ENCODE measurements around the gene TOX4.

The TOX4 gene

DNA sequence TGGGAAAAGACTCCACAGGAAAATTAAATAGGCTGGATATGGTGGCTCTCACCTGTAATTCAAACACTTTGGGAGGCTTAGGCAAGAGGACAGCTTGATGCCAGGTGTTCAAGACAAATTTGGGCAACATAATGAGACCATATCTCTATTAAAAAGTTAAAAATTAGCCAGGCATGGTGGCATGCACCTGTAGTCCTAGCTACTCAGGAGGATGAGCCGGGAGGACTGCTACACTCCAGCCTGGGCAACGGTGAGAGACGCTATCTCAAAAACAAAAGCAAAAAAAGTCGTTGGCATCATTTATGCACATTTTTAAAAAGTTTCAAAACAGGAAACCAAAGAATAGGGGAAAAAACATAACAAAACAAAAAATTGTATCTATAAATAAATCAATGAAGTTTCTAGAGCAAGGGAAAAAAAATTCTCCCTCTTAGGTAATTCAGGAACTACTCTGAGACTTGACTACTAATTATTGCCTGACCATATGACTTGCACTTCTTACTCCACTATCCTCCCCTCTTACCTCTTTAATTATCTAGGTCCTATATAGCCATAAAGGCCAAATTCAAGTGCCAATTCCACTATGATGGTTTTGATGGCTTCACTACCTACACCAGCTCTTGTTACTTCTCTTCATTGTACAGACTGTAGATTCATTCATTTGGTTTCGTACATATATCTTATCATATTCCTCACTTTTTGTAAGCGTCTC, 32.6 kb downstream of the TOX4 start:
- H3K27me3 ChIP-seq (ENCODE audit: control insufficient read depth, insufficient read depth, low read length) = no peaks in the 10 kb centered on the region
- no peaks in the 10 kb centered on the region for H3K9me3 ChIP-seq (ENCODE audit: control insufficient read depth, low read length)
- peaks cover 9% of the 10 kb centered on the region for H3K4me1 ChIP-seq (ENCODE audit: control insufficient read depth, insufficient read depth, low read length)
- H3K4me3 ChIP-seq (ENCODE audit: low read length) = no peak overlapping the region
- peak overlapping the region; percentile 82 for H3K9ac ChIP-seq (ENCODE audit: low read length)
- no peaks in the 10 kb centered on the region for H3K36me3 ChIP-seq (ENCODE audit: control insufficient read depth, insufficient read depth, low read length)

DNA sequence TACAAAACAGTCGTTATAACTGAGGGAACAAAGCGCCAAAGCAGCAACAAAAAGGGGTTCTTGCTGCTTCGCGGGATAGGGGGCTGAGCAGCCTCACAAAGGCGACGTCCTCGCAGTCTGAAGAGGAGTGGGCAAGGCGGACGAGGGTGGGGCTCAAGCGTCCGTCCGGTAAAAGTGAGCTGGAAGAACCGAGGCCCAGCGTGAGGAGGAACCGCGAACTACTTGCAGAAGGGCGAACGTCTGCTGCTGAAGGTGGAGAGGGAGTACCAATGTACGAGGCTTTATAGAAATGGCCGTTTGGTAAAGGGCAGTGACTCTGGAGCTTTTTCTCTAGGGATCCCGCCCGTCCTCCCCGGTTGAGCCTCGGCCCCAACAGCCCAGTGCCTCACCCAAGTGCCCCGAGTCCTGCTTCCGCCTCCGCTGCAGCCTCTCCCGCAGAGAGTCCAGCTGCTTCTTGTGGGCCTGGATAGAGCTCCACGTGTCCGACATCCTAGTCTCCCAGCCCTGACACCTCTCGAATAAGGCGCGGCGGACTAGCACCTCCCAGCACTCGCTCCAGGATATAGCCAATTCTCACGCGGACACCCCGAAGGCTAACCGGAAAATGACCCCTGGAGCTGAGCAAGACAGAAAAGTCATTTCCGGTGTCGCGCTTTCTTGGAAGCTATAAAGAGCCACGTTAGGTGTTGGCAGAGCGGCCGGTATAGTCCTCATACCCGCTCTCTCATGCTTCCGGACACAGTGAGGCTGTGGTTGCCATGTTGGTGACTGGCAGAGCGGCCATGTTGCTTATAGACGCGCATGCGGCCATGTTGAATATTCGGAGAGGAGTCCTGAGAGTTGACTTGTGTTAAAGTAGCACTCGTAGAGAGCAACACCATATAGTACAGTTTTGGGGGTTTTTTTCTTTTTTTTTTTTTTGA, 34.0 kb downstream of the TOX4 start, which contains the start of gene METTL3:
TSS of gene METTL3 (minus strand) at position 606 of the 923 bp plus-strand sequence. CDS start at position 489, 117 bp downstream.
- no peaks in the 10 kb centered on the region for H3K9me3 ChIP-seq (ENCODE audit: control insufficient read depth, low read length)
- H3K9ac ChIP-seq (ENCODE audit: low read length) = peak within 1 kb of the TSS; percentile 82

DNA sequence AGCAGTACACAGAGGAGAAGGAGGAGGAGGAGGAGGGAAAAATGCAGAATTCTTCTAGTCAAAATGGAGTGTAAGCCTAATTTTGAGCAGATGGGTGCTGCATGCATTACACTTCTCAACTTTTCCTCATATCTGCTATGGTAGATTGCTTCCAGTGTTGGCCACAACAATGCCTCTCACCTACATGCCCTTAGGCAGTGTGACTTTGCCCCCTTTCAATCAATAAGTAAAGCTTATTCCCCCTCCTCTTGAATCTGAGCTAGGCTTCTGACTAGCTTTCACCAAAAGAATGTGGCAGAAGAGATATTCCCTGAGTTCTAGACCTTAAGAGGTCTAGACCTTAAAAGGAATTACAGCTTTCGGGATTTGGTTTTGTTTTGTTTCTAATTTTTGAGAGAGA, 37.3 kb downstream of the TOX4 start:
- no peak overlapping the region for H3K4me3 ChIP-seq (ENCODE audit: low read length)
- H3K4me1 ChIP-seq (ENCODE audit: control insufficient read depth, insufficient read depth, low read length) = peaks cover 9% of the 10 kb centered on the region
- no peaks in the 10 kb centered on the region for H3K9me3 ChIP-seq (ENCODE audit: control insufficient read depth, low read length)
- no peaks in the 10 kb centered on the region for H3K36me3 ChIP-seq (ENCODE audit: control insufficient read depth, insufficient read depth, low read length)
- H3K9ac ChIP-seq (ENCODE audit: low read length) = no peak overlapping the region
- no peaks in the 10 kb centered on the region for H3K27me3 ChIP-seq (ENCODE audit: control insufficient read depth, insufficient read depth, low read length)

More for the DNA sequence above, 34.0 kb downstream of the TOX4 start, which contains the start of gene METTL3:
- no peaks in the 10 kb centered on the region for H3K27me3 ChIP-seq (ENCODE audit: control insufficient read depth, insufficient read depth, low read length)
- no peaks in the 10 kb centered on the region for H3K36me3 ChIP-seq (ENCODE audit: control insufficient read depth, insufficient read depth, low read length)
- H3K4me3 ChIP-seq (ENCODE audit: low read length) = peak within 1 kb of the TSS; percentile 93
- H3K4me1 ChIP-seq (ENCODE audit: control insufficient read depth, insufficient read depth, low read length) = peaks cover 9% of the 10 kb centered on the region

DNA sequence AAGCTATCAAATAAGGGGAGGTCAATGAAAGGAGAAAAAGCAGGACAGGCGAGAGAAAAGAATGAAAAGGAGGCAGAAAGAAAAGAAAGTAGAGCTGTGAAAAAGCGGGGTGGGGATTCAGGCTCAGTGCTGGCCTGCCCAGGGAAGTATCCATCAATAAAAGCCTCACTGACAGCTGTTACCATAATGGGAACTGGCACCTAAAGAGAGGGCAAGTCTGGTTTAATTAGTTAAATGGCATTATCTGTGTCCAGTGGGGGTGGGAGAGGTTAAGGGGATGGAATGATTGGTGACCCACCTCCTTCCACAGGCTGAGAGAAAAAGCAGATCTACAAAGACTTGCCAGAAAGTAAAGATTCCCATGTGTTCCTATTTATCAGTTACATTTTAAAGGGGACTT, 41.7 kb downstream of the TOX4 start:
- Histone ChIP-seq H3K4me1 (ENCODE audit: control insufficient read depth, insufficient read depth, low read length) (no peaks in the 10 kb centered on the region), H3K9ac (ENCODE audit: low read length) (no peak overlapping the region), H3K36me3 (ENCODE audit: control insufficient read depth, insufficient read depth, low read length) (no peaks in the 10 kb centered on the region), H3K9me3 (ENCODE audit: control insufficient read depth, low read length) (no peaks in the 10 kb centered on the region), H3K27me3 (ENCODE audit: control insufficient read depth, insufficient read depth, low read length) (no peaks in the 10 kb centered on the region), H3K4me3 (ENCODE audit: low read length) (no peak overlapping the region)

DNA sequence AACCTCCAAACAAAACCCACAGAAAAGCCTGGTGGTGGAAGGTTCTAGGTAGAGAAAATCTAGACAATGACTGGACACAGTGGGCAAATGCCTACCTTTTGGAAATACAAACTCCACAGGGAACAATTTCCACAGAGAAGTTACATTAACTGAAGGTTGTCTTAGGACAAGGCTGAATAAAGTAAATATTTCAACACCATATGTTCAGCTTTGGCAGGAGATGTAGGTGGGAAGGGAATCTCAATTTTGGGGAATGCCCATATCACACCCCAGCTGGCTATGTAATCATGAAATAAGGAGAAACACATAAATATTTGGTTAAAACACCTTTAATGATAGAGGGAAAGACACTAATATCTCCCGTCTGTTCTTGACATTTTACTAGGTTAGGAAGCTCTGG, 43.8 kb downstream of the TOX4 start:
- no peaks in the 10 kb centered on the region for H3K4me1 ChIP-seq (ENCODE audit: control insufficient read depth, insufficient read depth, low read length)
- H3K9ac ChIP-seq (ENCODE audit: low read length) = no peak overlapping the region
- no peak overlapping the region for H3K4me3 ChIP-seq (ENCODE audit: low read length)
- no peaks in the 10 kb centered on the region for H3K27me3 ChIP-seq (ENCODE audit: control insufficient read depth, insufficient read depth, low read length)
- no peaks in the 10 kb centered on the region for H3K36me3 ChIP-seq (ENCODE audit: control insufficient read depth, insufficient read depth, low read length)
- H3K9me3 ChIP-seq (ENCODE audit: control insufficient read depth, low read length) = no peaks in the 10 kb centered on the region

DNA sequence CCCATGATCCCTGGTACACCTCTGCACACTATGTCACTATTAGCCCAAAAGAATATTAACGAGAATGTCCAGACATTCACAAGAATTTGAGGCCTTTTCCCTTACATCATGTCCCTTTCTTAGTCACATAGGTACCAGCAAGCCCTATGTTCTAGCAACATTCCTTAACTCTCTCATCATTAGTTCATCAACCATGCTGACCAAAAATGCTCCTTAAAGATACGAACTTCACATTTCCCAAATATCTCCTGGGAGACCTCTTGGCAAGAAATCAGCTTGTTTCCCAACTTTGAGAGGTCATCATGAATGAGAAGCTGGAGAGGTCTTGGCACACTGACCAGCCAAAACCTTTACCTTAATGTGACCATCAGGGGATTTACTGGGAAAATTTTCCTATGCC, 44.5 kb downstream of the TOX4 start:
- no peak overlapping the region for H3K4me3 ChIP-seq (ENCODE audit: low read length)
- no peaks in the 10 kb centered on the region for H3K9me3 ChIP-seq (ENCODE audit: control insufficient read depth, low read length)
- no peak overlapping the region for H3K9ac ChIP-seq (ENCODE audit: low read length)
- no peaks in the 10 kb centered on the region for H3K27me3 ChIP-seq (ENCODE audit: control insufficient read depth, insufficient read depth, low read length)
- no peaks in the 10 kb centered on the region for H3K4me1 ChIP-seq (ENCODE audit: control insufficient read depth, insufficient read depth, low read length)
- H3K36me3 ChIP-seq (ENCODE audit: control insufficient read depth, insufficient read depth, low read length) = no peaks in the 10 kb centered on the region

DNA sequence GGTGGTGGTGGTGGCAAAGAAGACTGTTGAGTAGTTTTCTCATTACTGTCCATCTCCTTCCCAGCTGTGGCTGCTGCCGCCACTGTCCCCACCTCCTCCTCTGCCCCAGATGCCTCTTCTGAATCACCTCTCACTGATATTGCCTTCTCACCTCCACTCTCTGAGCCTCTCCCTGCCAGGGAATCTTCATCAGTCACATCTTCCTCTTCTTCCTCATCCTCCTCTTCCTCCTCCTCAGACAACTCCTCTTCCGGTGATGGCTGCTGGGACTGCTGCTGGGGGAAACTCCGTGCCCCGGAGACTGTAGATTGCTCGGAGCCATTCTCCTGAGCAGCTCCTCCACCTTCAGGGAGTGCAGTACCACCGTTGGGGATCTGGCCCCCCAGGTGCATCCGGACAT, 46.2 kb downstream of the TOX4 start:
- no peaks in the 10 kb centered on the region for H3K27me3 ChIP-seq (ENCODE audit: control insufficient read depth, insufficient read depth, low read length)
- no peak overlapping the region for H3K4me3 ChIP-seq (ENCODE audit: low read length)
- no peak overlapping the region for H3K9ac ChIP-seq (ENCODE audit: low read length)
- H3K9me3 ChIP-seq (ENCODE audit: control insufficient read depth, low read length) = no peaks in the 10 kb centered on the region
- no peaks in the 10 kb centered on the region for H3K36me3 ChIP-seq (ENCODE audit: control insufficient read depth, insufficient read depth, low read length)
- H3K4me1 ChIP-seq (ENCODE audit: control insufficient read depth, insufficient read depth, low read length) = no peaks in the 10 kb centered on the region

DNA sequence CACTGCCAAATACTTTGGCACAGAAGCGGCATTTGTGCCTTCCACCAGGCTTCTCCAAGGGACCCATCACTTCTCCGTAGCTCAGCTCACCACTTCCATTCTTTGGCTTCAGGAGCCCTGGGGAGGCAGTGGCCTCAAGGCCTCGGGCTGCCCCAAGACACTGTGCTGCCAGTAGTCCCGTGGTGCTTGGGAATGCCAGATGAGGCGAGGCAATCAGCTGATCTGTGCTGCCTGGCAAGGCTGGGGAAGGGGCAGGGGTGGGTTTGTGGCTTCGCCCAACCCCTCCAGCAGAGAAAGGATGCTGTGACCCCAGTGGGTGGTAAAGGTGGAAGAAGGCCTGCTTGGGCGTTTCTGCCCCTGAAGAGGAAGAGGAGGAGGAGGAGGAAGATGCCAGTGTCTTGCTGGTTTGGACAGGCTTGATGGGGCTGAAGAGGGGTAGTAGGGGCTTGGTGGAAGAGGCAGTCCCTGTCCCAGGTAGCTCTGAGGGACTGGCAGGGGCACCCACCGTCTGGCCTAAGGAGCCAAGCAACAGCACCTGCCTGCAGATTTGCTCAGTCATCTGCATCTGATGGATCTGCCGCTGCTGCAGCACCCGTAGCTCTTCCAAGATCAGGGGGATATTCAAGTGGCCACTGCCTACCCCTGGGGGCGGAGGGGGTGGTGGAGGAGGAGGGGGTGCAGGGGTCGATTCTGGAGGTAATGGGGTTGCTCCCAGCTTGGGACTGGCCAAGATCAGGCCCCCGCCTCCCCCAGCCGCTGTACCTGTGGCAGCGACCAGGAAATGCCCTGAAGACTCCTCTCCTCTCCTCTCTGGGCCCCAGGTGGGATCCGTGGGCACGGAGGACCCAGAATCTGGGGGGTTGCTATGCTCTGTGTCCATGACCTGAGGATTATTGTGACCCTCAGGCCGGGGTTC, 47.8 kb downstream of the TOX4 start:
- Histone ChIP-seq H3K4me1 (ENCODE audit: control insufficient read depth, insufficient read depth, low read length) (no peaks in the 10 kb centered on the region), H3K27me3 (ENCODE audit: control insufficient read depth, insufficient read depth, low read length) (no peaks in the 10 kb centered on the region), H3K9me3 (ENCODE audit: control insufficient read depth, low read length) (no peaks in the 10 kb centered on the region), H3K36me3 (ENCODE audit: control insufficient read depth, insufficient read depth, low read length) (no peaks in the 10 kb centered on the region), H3K9ac (ENCODE audit: low read length) (peak overlapping the region; percentile 63), H3K4me3 (ENCODE audit: low read length) (no peak overlapping the region)

DNA sequence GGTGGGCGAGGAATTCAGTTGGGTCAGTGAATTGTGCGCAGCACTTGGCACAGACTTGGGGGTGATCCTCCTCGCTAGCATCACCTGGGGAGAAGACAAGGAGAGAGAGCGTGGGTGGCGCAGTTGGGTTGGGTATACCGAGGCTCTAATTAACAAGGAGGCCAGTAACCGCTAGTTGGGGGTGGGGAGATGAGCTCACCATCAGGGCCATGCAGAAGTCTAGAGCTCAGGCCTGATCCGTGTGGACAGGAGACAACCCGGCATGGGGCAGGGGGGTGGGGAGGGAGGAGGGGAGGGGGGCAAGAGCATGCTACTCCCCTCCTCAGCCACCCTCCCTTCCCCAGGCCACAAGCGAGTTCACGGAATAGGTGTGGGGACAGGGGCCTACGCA, 48.6 kb downstream of the TOX4 start:
- no peaks in the 10 kb centered on the region for H3K4me1 ChIP-seq (ENCODE audit: control insufficient read depth, insufficient read depth, low read length)
- no peaks in the 10 kb centered on the region for H3K36me3 ChIP-seq (ENCODE audit: control insufficient read depth, insufficient read depth, low read length)
- no peak overlapping the region for H3K4me3 ChIP-seq (ENCODE audit: low read length)
- H3K9ac ChIP-seq (ENCODE audit: low read length) = peak overlapping the region; percentile 63
- no peaks in the 10 kb centered on the region for H3K27me3 ChIP-seq (ENCODE audit: control insufficient read depth, insufficient read depth, low read length)
- H3K9me3 ChIP-seq (ENCODE audit: control insufficient read depth, low read length) = no peaks in the 10 kb centered on the region

DNA sequence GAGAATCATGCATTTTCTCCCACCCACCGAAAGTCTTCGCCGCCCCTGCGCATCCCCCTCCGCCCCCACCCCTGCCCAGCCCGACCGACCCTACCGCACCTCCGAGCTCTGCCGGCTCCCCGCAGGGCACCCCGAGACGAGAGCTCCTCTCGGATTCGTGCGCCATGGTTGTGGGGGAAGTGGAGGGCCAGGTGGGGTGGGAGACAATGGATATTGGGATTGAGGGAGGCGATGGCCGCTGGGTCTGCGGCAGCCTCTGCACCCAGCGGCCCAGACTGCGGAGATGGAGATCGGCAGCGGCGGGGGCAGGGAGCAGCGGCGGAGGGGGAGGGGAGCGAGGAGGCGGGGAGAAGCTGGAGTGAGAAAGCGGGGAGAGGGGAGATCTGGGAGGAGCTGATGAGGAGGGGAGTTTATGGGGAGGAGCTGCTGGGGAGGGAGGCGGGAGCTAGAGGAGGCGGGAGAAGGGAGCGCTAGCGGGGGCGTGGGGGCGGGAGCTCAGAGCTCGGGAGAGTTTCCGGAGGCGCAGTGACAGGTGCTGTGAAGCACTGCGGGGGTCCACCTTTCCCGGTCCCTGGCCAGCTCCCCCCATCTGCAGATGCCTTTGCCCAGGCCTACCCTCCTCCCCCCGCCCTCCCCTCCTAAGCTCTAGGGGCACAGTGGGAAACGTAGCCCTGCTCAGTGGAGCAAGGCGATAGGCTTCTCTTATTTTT, 49.1 kb downstream of the TOX4 start, which contains the start of gene SALL2:
TSS of gene SALL2 (minus strand) at position 385 of the 710 bp plus-strand sequence. CDS start at position 166, 219 bp downstream.
- H3K27me3 ChIP-seq (ENCODE audit: control insufficient read depth, insufficient read depth, low read length) = no peaks in the 10 kb centered on the region
- peak within 1 kb of the TSS; percentile 17 for H3K4me3 ChIP-seq (ENCODE audit: low read length)

DNA sequence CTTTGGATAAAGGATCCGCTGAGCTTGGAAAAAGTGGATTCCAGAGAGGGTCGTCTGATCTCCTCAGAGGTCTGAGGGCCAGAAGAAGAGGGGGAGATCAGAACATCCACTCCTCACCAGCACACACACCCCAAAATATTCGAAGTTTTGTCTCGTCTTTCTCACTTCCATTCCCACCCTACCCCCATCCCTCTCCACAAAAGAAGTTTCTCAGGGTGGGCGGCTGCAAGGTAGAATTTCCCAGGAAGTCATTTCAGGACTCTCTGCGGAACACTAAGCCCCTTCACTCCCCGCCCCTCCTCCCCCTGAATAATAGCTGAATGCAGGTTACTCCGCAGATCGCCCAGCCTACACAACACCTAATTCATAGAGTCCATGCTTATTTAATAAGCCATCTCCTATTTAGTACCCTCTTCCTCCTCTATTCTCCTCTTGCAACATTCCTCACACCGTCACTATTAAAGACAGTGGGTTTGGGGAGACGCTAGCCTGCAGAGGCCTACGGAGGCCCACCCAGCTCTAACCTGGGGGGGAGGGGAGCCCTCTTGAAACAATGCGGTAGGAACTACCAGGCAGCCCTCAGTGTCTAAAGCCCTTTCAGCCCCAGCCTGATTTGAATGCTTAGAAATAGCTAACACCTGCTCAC, 49.8 kb downstream of the TOX4 start:
- H3K36me3 ChIP-seq (ENCODE audit: control insufficient read depth, insufficient read depth, low read length) = no peaks in the 10 kb centered on the region
- H3K4me1 ChIP-seq (ENCODE audit: control insufficient read depth, insufficient read depth, low read length) = no peaks in the 10 kb centered on the region
- no peaks in the 10 kb centered on the region for H3K9me3 ChIP-seq (ENCODE audit: control insufficient read depth, low read length)
- H3K4me3 ChIP-seq (ENCODE audit: low read length) = peak overlapping the region; percentile 17
- peak overlapping the region; percentile 63 for H3K9ac ChIP-seq (ENCODE audit: low read length)
- H3K27me3 ChIP-seq (ENCODE audit: control insufficient read depth, insufficient read depth, low read length) = no peaks in the 10 kb centered on the region

More for the DNA sequence above, 49.1 kb downstream of the TOX4 start, which contains the start of gene SALL2:
- Histone ChIP-seq H3K36me3 (ENCODE audit: control insufficient read depth, insufficient read depth, low read length) (no peaks in the 10 kb centered on the region), H3K9ac (ENCODE audit: low read length) (peak within 1 kb of the TSS; percentile 63), H3K9me3 (ENCODE audit: control insufficient read depth, low read length) (no peaks in the 10 kb centered on the region), H3K4me1 (ENCODE audit: control insufficient read depth, insufficient read depth, low read length) (no peaks in the 10 kb centered on the region)
